B cell (primary cell): ENCODE measurements around the gene PGM1. TPM values are rescaled to one million over a fixed set of nuclear protein-coding genes. Genes with fewer than 3 reads are reported as not detected.
A peak's percentile ranks its signal among the peaks of the same experiment; 100 is the strongest.

Experiments
- ATAC-seq: fragments of 200-7000 bp; cut with Tn5 transposase; one replicate; pipeline ENCODE4 v1.10.0; 2021; ENCODE audit warnings: low read depth, mild to moderate bottlenecking, moderate number of reproducible peaks, moderate library complexity
- CTCF ChIA-PET: fragments of 350-600 bp; sonication (Branson Sonifier 250); formaldehyde crosslinking; loops from one replicate; lab custom pipeline; 2021; ENCODE audit warnings: antibody characterized with exemption, inconsistent platforms; lab: Charles Lee
- POLR2A ChIA-PET: fragments of 350-600 bp; sonication (Branson Sonifier 250); formaldehyde crosslinking; loops from one replicate; lab custom pipeline; 2021; ENCODE audit warnings: antibody characterized with exemption; lab: Charles Lee
- DNase-seq: peaks from one replicate; pipeline ENCODE4 v3.0.0; 2013
- H2AFZ ChIP-seq: 2 replicates; pipeline ENCODE4 v1.6.1; 2012; ENCODE audit warnings: mild to moderate bottlenecking, low read depth, low read length; ENCODE audit not compliant: insufficient read depth, poor library complexity, severe bottlenecking
- H3K27ac ChIP-seq, 2 donors: 1 replicate in 1 of 2; 2 replicates in 1 of 2; pipeline ENCODE4 v1.5.1; 2012 to 2013; ENCODE audit warnings: low read length in 2 of 2, mild to moderate bottlenecking in 2 of 2, moderate library complexity in 1 of 2
- H3K27me3 ChIP-seq, 4 experiments: fragments of 200-600 bp in 1 of 4; sonication (generic) in 1 of 4; replicated peaks in 1 of 4; 1 replicate in 2 of 4; 2 replicates in 2 of 4; pipeline versions ENCODE4 v1.6.1 to v1.7.0; 2013 to 2016; ENCODE audit warnings: low read length in 3 of 4, mild to moderate bottlenecking in 2 of 4, mixed read lengths in 1 of 4, moderate library complexity in 1 of 4; ENCODE audit not compliant: insufficient read depth in 4 of 4, control insufficient read depth in 3 of 4; ENCODE audit errors: control extremely low read depth in 1 of 4
- H3K36me3 ChIP-seq, 2 experiments: replicated peaks in 1 of 2; 1 replicate in 1 of 2; 2 replicates in 1 of 2; pipeline versions ENCODE4 v1.6.1 to v1.7.1; 2013; ENCODE audit warnings: low read length in 1 of 2; ENCODE audit not compliant: insufficient read depth in 2 of 2, control insufficient read depth in 1 of 2; ENCODE audit errors: control extremely low read depth in 1 of 2, extremely low read depth in 1 of 2
- H3K4me1 ChIP-seq, 2 donors: fragments of 200-600 bp in 1 of 2; sonication (generic) in 1 of 2; 1 replicate in 1 of 2; 2 replicates in 1 of 2; pipeline versions ENCODE4 v1.5.1 to v1.6.1; 2013 to 2017; ENCODE audit warnings: low read length in 2 of 2; ENCODE audit not compliant: control insufficient read depth in 2 of 2, insufficient read depth in 2 of 2
- H3K4me2 ChIP-seq: replicated peaks from 2 replicates; pipeline ENCODE3; 2012; ENCODE audit warnings: mild to moderate bottlenecking, low read depth, low read length; ENCODE audit not compliant: poor library complexity, severe bottlenecking
- H3K4me3 ChIP-seq, 5 experiments: fragments of 200-600 bp in 1 of 5; sonication (generic) in 1 of 5; 1 replicate in 3 of 5; 2 replicates in 2 of 5; pipeline versions ENCODE4 v1.5.1 to v1.7.0; 2011 to 2016; ENCODE audit warnings: low read length in 4 of 5, mild to moderate bottlenecking in 4 of 5, low read depth in 2 of 5, control low read depth in 1 of 5, moderate library complexity in 1 of 5; ENCODE audit not compliant: insufficient read depth in 1 of 5; ENCODE audit errors: control extremely low read depth in 1 of 5, extremely low read depth in 1 of 5
- H3K79me2 ChIP-seq: fragments of 200-600 bp; sonication (generic); one replicate; pipeline ENCODE4 v1.6.0; 2016; ENCODE audit warnings: low read length; ENCODE audit not compliant: control insufficient read depth, insufficient read depth
- H3K9ac ChIP-seq: fragments of 200-600 bp; sonication (generic); 2 replicates; pipeline ENCODE4 v1.6.1; 2017; ENCODE audit warnings: mild to moderate bottlenecking, low read length, moderate library complexity
- H3K9me3 ChIP-seq, 3 donors: one replicate each; pipeline versions ENCODE4 v1.6.1 to v1.7.1; 2013; ENCODE audit warnings: low read length in 2 of 3; ENCODE audit not compliant: control insufficient read depth in 2 of 3, insufficient read depth in 1 of 3; ENCODE audit errors: control extremely low read depth in 1 of 3
- H4K20me1 ChIP-seq: 2 replicates; pipeline ENCODE4 v1.6.0; 2012; ENCODE audit warnings: mild to moderate bottlenecking, low read length; ENCODE audit not compliant: insufficient read depth, control insufficient read depth, poor library complexity, severe bottlenecking
- H3K27ac Mint-ChIP-seq: one replicate; pipeline ENCODE4 v1.8.0; 2021; ENCODE audit warnings: mixed read lengths
- H3K27me3 Mint-ChIP-seq: one replicate; pipeline ENCODE4 v1.8.0; 2021; ENCODE audit warnings: mixed read lengths
- H3K4me1 Mint-ChIP-seq: one replicate; pipeline ENCODE4 v1.8.0; 2021; ENCODE audit warnings: mixed read lengths
- H3K4me3 Mint-ChIP-seq: one replicate; pipeline ENCODE4 v1.8.0; 2021; ENCODE audit warnings: mixed read lengths
- H3K9me3 Mint-ChIP-seq: one replicate; pipeline ENCODE4 v1.8.0; 2022; ENCODE audit warnings: mixed read lengths; ENCODE audit not compliant: insufficient read depth
- CTCF ChIP-seq: fragments of 200-600 bp; IDR thresholded peaks from one replicate; pipeline ENCODE4 v1.8.0; 2022; ENCODE audit warnings: antibody characterized with exemption, mild to moderate bottlenecking
- EZH2 ChIP-seq: IDR thresholded peaks from 2 replicates; pipeline ENCODE4 v1.6.1; 2012; ENCODE audit warnings: borderline replicate concordance, low read depth, mild to moderate bottlenecking, moderate library complexity, low read length; ENCODE audit not compliant: insufficient read depth, poor library complexity, severe bottlenecking
- WGBS: methylation state at CpG from one replicate; pipeline ENCODE4 v1.1.5; 2013; ENCODE audit warnings: missing lambda C conversion rate; ENCODE audit not compliant: insufficient coverage; 5-methylcytosine and 5-hydroxymethylcytosine counted together
- intact Hi-C: fragments of 100-400 bp; cut with micrococcal nuclease; formaldehyde crosslinking; loops from one replicate; pipeline ENCODE4 v1.10.0; 2022
- polyA plus RNA-seq: library from polyadenylated mRNA; depleted of rRNA; stranded (reverse); fragments of >200 nt; gene quantifications from 2 replicates; pipeline ENCODE4 v1.2.3, GENCODE V29; 2012
- total RNA-seq, 2 donors: library from RNA; stranded (reverse); fragments of 120-200 nt in 1 of 2; gene quantifications; 1 replicate in 1 of 2; 2 replicates in 1 of 2; pipeline versions ENCODE4 v1.2.3 to v1.2.4, GENCODE V29; 2013 to 2022

Gene PGM1
- total and polyA plus RNA-seq, 2 donors (not counting 1 experiment from before 2014, with no cell fraction given): 4.2 to 13.2 TPM

- CTCF ChIA-PET: interaction anchor here (1.2 to 4.6 kb wide), 3 partner anchors 221 to 551 kb away, joined by 3 to 114 read pairs (median 4); no protein-coding TSS in a partner anchor
- Mint-ChIP-seq H3K4me1 (no peaks in the 10 kb centered on the region), H3K4me3 (no peak overlapping the region), H3K27ac (no peak overlapping the region), H3K27me3 (no peaks in the 10 kb centered on the region), H3K9me3 (no peaks in the 10 kb centered on the region)
- no peak for TF ChIP-seq CTCF
- no peak for TF ChIP-seq EZH2
- intact Hi-C loops: loop anchor here (1.0 to 5.0 kb wide), 2 partner anchors 77 to 78 kb away; no protein-coding TSS in a partner anchor
- Histone ChIP-seq H3K4me3 (no peak overlapping the region), H3K4me1 (no peaks in the 10 kb centered on the region), H3K9ac (no peak overlapping the region), H3K4me2 (no peak overlapping the region), H3K27ac (no peak overlapping the region), H3K27me3 (no peaks in the 10 kb centered on the region), H3K79me2 (no peaks in the 10 kb centered on the region), H4K20me1 (no peaks in the 10 kb centered on the region), H3K36me3 (no peaks in the 10 kb centered on the region), H3K9me3 (no peaks in the 10 kb centered on the region), H2AFZ (no peak overlapping the region)
- no CpG with 5 or more reads among the region's 2 CpGs for WGBS
- POLR2A ChIA-PET: no interaction called here
- ATAC-seq (peak; percentile 41), DNase-seq (peak; percentile 6)
Observed at GRCh38 chr1:63693944-63694571, 100.8 kb downstream of the PGM1 start.

- Histone ChIP-seq H3K36me3 (no peaks in the 10 kb centered on the region), H3K9ac (no peak overlapping the region), H3K4me2 (no peak overlapping the region), H3K79me2 (no peaks in the 10 kb centered on the region), H3K4me3 (no peak overlapping the region), H3K27ac (no peak overlapping the region), H4K20me1 (no peaks in the 10 kb centered on the region), H3K27me3 (no peaks in the 10 kb centered on the region), H2AFZ (no peak overlapping the region), H3K4me1 (no peaks in the 10 kb centered on the region), H3K9me3 (no peaks in the 10 kb centered on the region)
- CTCF ChIA-PET: interaction anchor here (0.6 to 1.0 kb wide), 2 partner anchors 217 to 439 kb away, joined by 3 to 4 read pairs; no protein-coding TSS in a partner anchor
- TF ChIP-seq CTCF (no peak), EZH2 (no peak)
- ATAC-seq (no peak), DNase-seq (no peak)
- intact Hi-C loops: no loop called here
- no peak overlapping the region for H3K27ac Mint-ChIP-seq
- no peaks in the 10 kb centered on the region for H3K9me3 Mint-ChIP-seq
- no peak overlapping the region for H3K4me3 Mint-ChIP-seq
- H3K27me3 Mint-ChIP-seq: peaks cover 6% of the 10 kb centered on the region
- no peaks in the 10 kb centered on the region for H3K4me1 Mint-ChIP-seq
- 96% methylated on average over 5 of the region's 13 CpGs for WGBS
- POLR2A ChIA-PET: no interaction called here
Observed at GRCh38 chr1:63698001-63698838, 105.0 kb downstream of the PGM1 start.
